Measurements from ENCODE around the gene SHCBP1L.

- TF ChIP-seq CTCF (IDR thresholded peaks at IDR 0.05): no peak
- no peak for TF ChIP-seq ZBTB21 (CRISPR knock-in tag; IDR thresholded peaks at IDR 0.05; ENCODE audit: borderline replicate concordance)
- TF ChIP-seq TCF7 (CRISPR knock-in tag; IDR thresholded peaks at IDR 0.05; ENCODE audit: low read depth): no peak
- TF ChIP-seq MAX (CRISPR knock-in tag; IDR thresholded peaks at IDR 0.05): no peak
- no peak for TF ChIP-seq NR2C2 (CRISPR knock-in tag; IDR thresholded peaks at IDR 0.05)
- no peak for TF ChIP-seq SP1 (CRISPR knock-in tag; conservative IDR thresholded peaks at IDR 0.05)
- no peak for TF ChIP-seq E2F5 (CRISPR knock-in tag; IDR thresholded peaks at IDR 0.05)
- no peak for TF ChIP-seq NFE2L1 (CRISPR knock-in tag; IDR thresholded peaks at IDR 0.05)
- TF ChIP-seq MXD4 (CRISPR knock-in tag; IDR thresholded peaks at IDR 0.05; ENCODE audit: borderline replicate concordance): no peak
Measured at GRCh38 chr1:182863940-182864339, 89.0 kb downstream of the SHCBP1L start.
